UCSD-AML1 (cell line): ENCODE measurements around the gene KIF21B.
"Not testable (repeated sequence)": the region's sequence is repeated elsewhere in the genome, so short reads cannot be mapped to it uniquely, and the experiment has no call there.

ENCODE experiments used
- DNase-seq: peaks from one replicate; lab custom pipeline; 2025; ENCODE audit not compliant: unreplicated experiment; lab: John Stamatoyannopoulos, UW

Gene KIF21B

GRCh38 chr1:200971955-200972711 is 51.4 kb downstream of the KIF21B start:
- peak; percentile 49 for DNase-seq

- DNase-seq, result no peak
Measured at GRCh38 chr1:200971428-200971903, 52.0 kb downstream of the KIF21B start.

GRCh38 chr1:200970771-200971427 is 52.6 kb downstream of the KIF21B start:
- no peak for DNase-seq

- no peak for DNase-seq
Measured at GRCh38 chr1:200969726-200970561, 53.6 kb downstream of the KIF21B start.

- no peak for DNase-seq
Measured at GRCh38 chr1:200968469-200969410, 54.8 kb downstream of the KIF21B start.

GRCh38 chr1:200967693-200968468 is 55.6 kb downstream of the KIF21B start:
- no peak for DNase-seq

GRCh38 chr1:200966934-200967333 is 56.6 kb downstream of the KIF21B start:
- DNase-seq, result no peak

- no peak for DNase-seq
Measured at GRCh38 chr1:200965111-200965805, 58.3 kb downstream of the KIF21B start.

- not testable (repeated sequence) for DNase-seq
Measured at GRCh38 chr1:200963888-200964287, 59.6 kb downstream of the KIF21B start.

GRCh38 chr1:200963076-200963475 is 60.4 kb downstream of the KIF21B start:
- no peak for DNase-seq

GRCh38 chr1:200962631-200963030 is 60.9 kb downstream of the KIF21B start:
- DNase-seq, result no peak

- DNase-seq, result not testable (repeated sequence)
Measured at GRCh38 chr1:200962151-200962550, 61.4 kb downstream of the KIF21B start.

- DNase-seq, result no peak
Measured at GRCh38 chr1:200960948-200961340, 62.6 kb downstream of the KIF21B start.

GRCh38 chr1:200960236-200960947 is 63.1 kb downstream of the KIF21B start:
- DNase-seq, result no peak

GRCh38 chr1:200959411-200959921 is 64.0 kb downstream of the KIF21B start:
- DNase-seq, result no peak

- DNase-seq, result no peak
Measured at GRCh38 chr1:200958597-200958996, 64.9 kb downstream of the KIF21B start.

- no peak for DNase-seq
Measured at GRCh38 chr1:200954434-200954833, 69.1 kb downstream of the KIF21B start.

- no peak for DNase-seq
Measured at GRCh38 chr1:200951016-200951415, 72.5 kb downstream of the KIF21B start.
